OCI-LY1 (cell line): ENCODE measurements around the gene STON2.

Experiments
- EZH2 ChIP-seq: fragments of 200-600 bp; sonication (generic), shearing (Covaris generic); IDR thresholded peaks from 2 replicates; pipeline ENCODE4 v1.8.0; 2017; ENCODE audit warnings: borderline replicate concordance, mixed run types, mild to moderate bottlenecking, antibody characterized with exemption, low read length, moderate library complexity, mixed read lengths
- TF ChIP-seq, protein P1 (sequence below): fragments of 200-600 bp; sonication (generic), shearing (Covaris generic); IDR thresholded peaks from 2 replicates; pipeline ENCODE4 v1.5.1; 2017; ENCODE audit warnings: mild to moderate bottlenecking, antibody characterized with exemption, low read length, moderate library complexity, mixed read lengths

DNA sequence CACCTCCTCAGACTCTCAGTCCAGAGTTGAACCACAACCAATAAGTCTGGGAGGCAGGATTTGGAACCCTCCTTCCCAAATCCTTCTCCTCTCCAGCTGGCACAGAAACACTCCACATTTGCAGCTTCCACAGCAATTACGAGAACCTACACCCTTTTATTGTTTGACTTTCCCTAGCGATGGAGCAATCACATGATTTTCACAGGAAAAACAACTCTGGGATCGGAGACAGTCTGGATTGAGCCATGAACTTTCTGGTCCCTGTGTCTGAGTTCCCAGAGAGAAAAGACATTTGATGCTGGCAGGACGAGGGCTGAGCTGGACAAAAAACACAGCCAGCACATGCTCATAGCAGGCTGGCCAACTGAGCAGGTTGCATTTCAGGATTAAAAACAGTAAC lies 49.0 kb upstream of the STON2 start:
- TF ChIP-seq, protein P1, sequence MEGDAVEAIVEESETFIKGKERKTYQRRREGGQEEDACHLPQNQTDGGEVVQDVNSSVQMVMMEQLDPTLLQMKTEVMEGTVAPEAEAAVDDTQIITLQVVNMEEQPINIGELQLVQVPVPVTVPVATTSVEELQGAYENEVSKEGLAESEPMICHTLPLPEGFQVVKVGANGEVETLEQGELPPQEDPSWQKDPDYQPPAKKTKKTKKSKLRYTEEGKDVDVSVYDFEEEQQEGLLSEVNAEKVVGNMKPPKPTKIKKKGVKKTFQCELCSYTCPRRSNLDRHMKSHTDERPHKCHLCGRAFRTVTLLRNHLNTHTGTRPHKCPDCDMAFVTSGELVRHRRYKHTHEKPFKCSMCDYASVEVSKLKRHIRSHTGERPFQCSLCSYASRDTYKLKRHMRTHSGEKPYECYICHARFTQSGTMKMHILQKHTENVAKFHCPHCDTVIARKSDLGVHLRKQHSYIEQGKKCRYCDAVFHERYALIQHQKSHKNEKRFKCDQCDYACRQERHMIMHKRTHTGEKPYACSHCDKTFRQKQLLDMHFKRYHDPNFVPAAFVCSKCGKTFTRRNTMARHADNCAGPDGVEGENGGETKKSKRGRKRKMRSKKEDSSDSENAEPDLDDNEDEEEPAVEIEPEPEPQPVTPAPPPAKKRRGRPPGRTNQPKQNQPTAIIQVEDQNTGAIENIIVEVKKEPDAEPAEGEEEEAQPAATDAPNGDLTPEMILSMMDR: no peak
- TF ChIP-seq EZH2: no peak
